ENCODE data around the gene WDFY1.

Gene WDFY1

GRCh38 chr2:223855426-223855825 is 89.7 kb downstream of the WDFY1 start:
- no peak for TF ChIP-seq CTCF (IDR thresholded peaks at IDR 0.05; ENCODE audit: low read depth, low read length, missing control alignments)
- no peak overlapping the region for H3K4me3 ChIP-seq (replicated peaks; ENCODE audit: low read depth, low read length)
- DNase-seq (ENCODE audit: extremely low read depth, low read depth) = no peak

- no peak overlapping the region for H3K4me3 ChIP-seq (replicated peaks; ENCODE audit: low read depth, low read length)
- no peak for TF ChIP-seq CTCF (IDR thresholded peaks at IDR 0.05; ENCODE audit: low read depth, low read length, missing control alignments)
- no peak for DNase-seq (ENCODE audit: extremely low read depth, low read depth)
Observed at GRCh38 chr2:223854741-223855140, 90.4 kb downstream of the WDFY1 start.

GRCh38 chr2:223853425-223853837 is 91.7 kb downstream of the WDFY1 start:
- no peak overlapping the region for H3K4me3 ChIP-seq (replicated peaks; ENCODE audit: low read depth, low read length)
- no peak for TF ChIP-seq CTCF (IDR thresholded peaks at IDR 0.05; ENCODE audit: low read depth, low read length, missing control alignments)
- no peak for DNase-seq (ENCODE audit: extremely low read depth, low read depth)

- H3K4me3 ChIP-seq (replicated peaks; ENCODE audit: low read depth, low read length) = no peak overlapping the region
- TF ChIP-seq CTCF (IDR thresholded peaks at IDR 0.05; ENCODE audit: low read depth, low read length, missing control alignments) = no peak
- no peak for DNase-seq (ENCODE audit: extremely low read depth, low read depth)
Observed at GRCh38 chr2:223852281-223852795, 92.8 kb downstream of the WDFY1 start.

- no peak for TF ChIP-seq CTCF (IDR thresholded peaks at IDR 0.05; ENCODE audit: low read depth, low read length, missing control alignments)
- no peak overlapping the region for H3K4me3 ChIP-seq (replicated peaks; ENCODE audit: low read depth, low read length)
- no peak for DNase-seq (ENCODE audit: extremely low read depth, low read depth)
Observed at GRCh38 chr2:223847410-223847809, 97.7 kb downstream of the WDFY1 start.

GRCh38 chr2:223846515-223846914 is 98.6 kb downstream of the WDFY1 start:
- no peak overlapping the region for H3K4me3 ChIP-seq (replicated peaks; ENCODE audit: low read depth, low read length)
- TF ChIP-seq CTCF (IDR thresholded peaks at IDR 0.05; ENCODE audit: low read depth, low read length, missing control alignments) = no peak
- no peak for DNase-seq (ENCODE audit: extremely low read depth, low read depth)

Data from HFF-Myc (cell line).